ENCODE measurements around the gene VCL. TPM values are rescaled to one million over a fixed set of nuclear protein-coding genes. Genes with fewer than 3 reads are reported as not detected.

Gene VCL
- total RNA-seq, 2 donors from 2014 or later, result 109 to 214 TPM

- Histone ChIP-seq H3K4me3 (ENCODE audit: low read length) (no peak overlapping the region), H3K9me3 (ENCODE audit: control insufficient read depth, low read length) (no peaks in the 10 kb centered on the region), H3K36me3 (ENCODE audit: control insufficient read depth, insufficient read depth, low read length) (no peaks in the 10 kb centered on the region), H3K9ac (ENCODE audit: extremely low read depth, low read length, poor library complexity, severe bottlenecking) (no peak overlapping the region), H3K27ac (ENCODE audit: low read depth, low read length) (no peak overlapping the region), H3K27me3 (ENCODE audit: control insufficient read depth, insufficient read depth, low read length, poor library complexity, severe bottlenecking) (no peaks in the 10 kb centered on the region), H3K4me1 (ENCODE audit: control insufficient read depth, insufficient read depth, low read length) (peaks cover 15% of the 10 kb centered on the region)
- DNase-seq, result no peak
- no peaks in the 10 kb centered on the region for H3K36me3 Mint-ChIP-seq (ENCODE audit: low read depth)
- no peak overlapping the region for H3K4me3 Mint-ChIP-seq
- TF ChIP-seq CTCF (conservative IDR thresholded peaks at IDR 0.05), result no peak
- H3K9me3 Mint-ChIP-seq, result peaks cover 4% of the 10 kb centered on the region
- 92% methylated on average over 2 of the region's 2 CpGs; no CpG with 5 or more reads in 1 of the 2 experiments for WGBS, 2 experiments (ENCODE audit: insufficient coverage in 1 of 2, insufficient read length in 1 of 2)
- no peak overlapping the region for H3K27ac Mint-ChIP-seq
- H3K4me1 Mint-ChIP-seq, result peaks cover 25% of the 10 kb centered on the region
- H3K27me3 Mint-ChIP-seq (ENCODE audit: insufficient read depth), result no peaks in the 10 kb centered on the region
These were observed 26.1 kb upstream of the VCL start for GRCh38 chr10:73971636-73972354.

- Histone ChIP-seq H3K36me3 (ENCODE audit: control insufficient read depth, insufficient read depth, low read length) (no peaks in the 10 kb centered on the region), H3K27ac (ENCODE audit: low read depth, low read length) (no peak overlapping the region), H3K4me1 (ENCODE audit: control insufficient read depth, insufficient read depth, low read length) (peaks cover 6% of the 10 kb centered on the region), H3K4me3 (ENCODE audit: low read length) (no peak overlapping the region), H3K9ac (ENCODE audit: extremely low read depth, low read length, poor library complexity, severe bottlenecking) (no peak overlapping the region), H3K9me3 (ENCODE audit: control insufficient read depth, low read length) (no peaks in the 10 kb centered on the region), H3K27me3 (ENCODE audit: control insufficient read depth, insufficient read depth, low read length, poor library complexity, severe bottlenecking) (no peaks in the 10 kb centered on the region)
- Mint-ChIP-seq H3K27ac (no peak overlapping the region), H3K27me3 (ENCODE audit: insufficient read depth) (no peaks in the 10 kb centered on the region), H3K36me3 (ENCODE audit: low read depth) (no peaks in the 10 kb centered on the region), H3K9me3 (peaks cover 4% of the 10 kb centered on the region), H3K4me3 (no peak overlapping the region), H3K4me1 (peaks cover 18% of the 10 kb centered on the region)
- TF ChIP-seq CTCF (conservative IDR thresholded peaks at IDR 0.05), result no peak
- 80 to 98% methylated on average over 2 of the region's 2 CpGs for WGBS, 2 experiments (ENCODE audit: insufficient coverage in 1 of 2, insufficient read length in 1 of 2)
- no peak for DNase-seq
These were observed 24.5 kb upstream of the VCL start for GRCh38 chr10:73973427-73973826.

GRCh38 chr10:73974309-73974946 lies 23.5 kb upstream of the VCL start:
- TF ChIP-seq CTCF (conservative IDR thresholded peaks at IDR 0.05), result no peak
- DNase-seq, result no peak
- peaks cover 4% of the 10 kb centered on the region for H3K9me3 Mint-ChIP-seq
- no peak overlapping the region for H3K27ac Mint-ChIP-seq
- H3K27ac ChIP-seq (ENCODE audit: low read depth, low read length), result no peak overlapping the region
- no peak overlapping the region for H3K4me3 ChIP-seq (ENCODE audit: low read length)
- no peaks in the 10 kb centered on the region for H3K36me3 ChIP-seq (ENCODE audit: control insufficient read depth, insufficient read depth, low read length)
- H3K9ac ChIP-seq (ENCODE audit: extremely low read depth, low read length, poor library complexity, severe bottlenecking), result no peak overlapping the region
- H3K4me3 Mint-ChIP-seq, result no peak overlapping the region
- no peaks in the 10 kb centered on the region for H3K9me3 ChIP-seq (ENCODE audit: control insufficient read depth, low read length)
- no peaks in the 10 kb centered on the region for H3K36me3 Mint-ChIP-seq (ENCODE audit: low read depth)
- 97 to 98% methylated on average over 4 to 5 of the region's 5 CpGs for WGBS, 2 experiments (ENCODE audit: insufficient coverage in 1 of 2, insufficient read length in 1 of 2)
- H3K4me1 Mint-ChIP-seq, result peaks cover 19% of the 10 kb centered on the region
- H3K4me1 ChIP-seq (ENCODE audit: control insufficient read depth, insufficient read depth, low read length), result peaks cover 5% of the 10 kb centered on the region
- no peaks in the 10 kb centered on the region for H3K27me3 Mint-ChIP-seq (ENCODE audit: insufficient read depth)
- H3K27me3 ChIP-seq (ENCODE audit: control insufficient read depth, insufficient read depth, low read length, poor library complexity, severe bottlenecking), result no peaks in the 10 kb centered on the region
